Testis (tissue), 2 donors: ENCODE measurements around the gene PLA1A.

ENCODE experiments used
- CTCF ChIP-seq, 3 experiments: fragments of 450-650 bp in 2 of 3; fragments of 200-600 bp in 1 of 3; sonication (generic) in 1 of 3; IDR thresholded peaks; one replicate each; pipeline ENCODE4 v1.5.1; 2016 to 2019; ENCODE audit warnings: antibody characterized with exemption in 3 of 3, mild to moderate bottlenecking in 2 of 3, moderate library complexity in 1 of 3
- POLR2A ChIP-seq: fragments of 450-650 bp; IDR thresholded peaks from one replicate; pipeline ENCODE4 v1.6.1; 2017; ENCODE audit warnings: antibody characterized with exemption, mild to moderate bottlenecking, moderate library complexity

- no peak for TF ChIP-seq CTCF (IDR thresholded peaks at IDR 0.05)
- no peak for TF ChIP-seq POLR2A
Observed at GRCh38 chr3:119663885-119664284, 66.2 kb downstream of the PLA1A start.
